Loucy (cell line): ENCODE measurements around the gene B3GAT1.

Source experiments
- H2AFZ ChIP-seq: fragments of 200-600 bp; sonication (generic); 2 replicates; pipeline ENCODE4 v1.6.0; 2016; ENCODE audit warnings: antibody characterized with exemption, mild to moderate bottlenecking, low read length, moderate library complexity
- H3F3A ChIP-seq: fragments of 200-600 bp; 2 replicates; pipeline ENCODE4 v1.6.0; 2016; ENCODE audit warnings: antibody characterized with exemption, low read depth, mild to moderate bottlenecking
- H3K27me3 ChIP-seq: fragments of 200-600 bp; sonication (generic); 2 replicates; pipeline ENCODE4 v1.6.1; 2014; ENCODE audit warnings: low read length, mild to moderate bottlenecking; ENCODE audit not compliant: insufficient read depth, poor library complexity, severe bottlenecking
- H3K36me3 ChIP-seq: fragments of 200-600 bp; sonication (generic); 2 replicates; pipeline ENCODE4 v1.6.1; 2016; ENCODE audit warnings: low read length; ENCODE audit not compliant: insufficient read depth
- H3K4me1 ChIP-seq: fragments of 200-600 bp; sonication (generic); 2 replicates; pipeline ENCODE4 v1.5.1; 2014; ENCODE audit warnings: low read length, mild to moderate bottlenecking; ENCODE audit not compliant: insufficient read depth, poor library complexity, severe bottlenecking
- H3K4me2 ChIP-seq: fragments of 200-600 bp; sonication (generic); 2 replicates; pipeline ENCODE4 v1.6.0; 2014; ENCODE audit warnings: antibody characterized with exemption, low read length, low read depth, mild to moderate bottlenecking; ENCODE audit not compliant: poor library complexity, severe bottlenecking
- H3K4me3 ChIP-seq: fragments of 200-600 bp; sonication (generic); 2 replicates; pipeline ENCODE4 v1.5.1; 2014; ENCODE audit warnings: low read length, mild to moderate bottlenecking, mixed read lengths; ENCODE audit not compliant: poor library complexity, severe bottlenecking
- H3K79me2 ChIP-seq: fragments of 200-600 bp; sonication (generic); 2 replicates; pipeline ENCODE4 v1.6.1; 2014; ENCODE audit warnings: low read length; ENCODE audit not compliant: insufficient read depth
- H3K9ac ChIP-seq: fragments of 200-600 bp; sonication (generic); 2 replicates; pipeline ENCODE4 v1.6.0; 2014; ENCODE audit warnings: mild to moderate bottlenecking, low read depth, low read length, moderate library complexity; ENCODE audit not compliant: poor library complexity, severe bottlenecking
- H3K9me2 ChIP-seq: fragments of 200-600 bp; sonication (generic); replicated peaks from 2 replicates; pipeline ENCODE4 v1.6.1; 2016; ENCODE audit warnings: low read depth, low read length, mixed read lengths
- H3K9me3 ChIP-seq: fragments of 200-600 bp; sonication (generic); 2 replicates; pipeline ENCODE4 v1.6.1; 2014; ENCODE audit warnings: mild to moderate bottlenecking, antibody characterized with exemption, low read length, low read depth; ENCODE audit not compliant: insufficient read depth
- H4K20me1 ChIP-seq: fragments of 200-600 bp; sonication (generic); 2 replicates; pipeline ENCODE4 v1.6.0; 2014; ENCODE audit warnings: antibody characterized with exemption, low read length, mild to moderate bottlenecking; ENCODE audit not compliant: insufficient read depth, poor library complexity, severe bottlenecking
- CTCF ChIP-seq: fragments of 200-600 bp; sonication (generic); conservative IDR thresholded peaks from 2 replicates; pipeline ENCODE4 v1.5.1; 2014; ENCODE audit warnings: mild to moderate bottlenecking, antibody characterized with exemption, low read length
- EZH2phosphoT487 ChIP-seq: fragments of 200-600 bp; IDR thresholded peaks from 2 replicates; pipeline ENCODE4 v1.6.1; 2018; ENCODE audit warnings: antibody characterized with exemption, mild to moderate bottlenecking, moderate library complexity, borderline replicate concordance

B3GAT1 gene

GRCh38 chr11:134452838-134453155, 40.8 kb upstream of the B3GAT1 start:
- Histone ChIP-seq H3F3A (no peaks in the 10 kb centered on the region), H4K20me1 (no peaks in the 10 kb centered on the region), H2AFZ (no peak overlapping the region), H3K36me3 (no peaks in the 10 kb centered on the region), H3K4me1 (no peaks in the 10 kb centered on the region), H3K9me3 (peaks cover 28% of the 10 kb centered on the region; the same call in 1 of the 2 replicates), H3K9ac (no peak overlapping the region), H3K4me3 (no peak overlapping the region), H3K9me2 (no peaks in the 10 kb centered on the region), H3K27me3 (no peaks in the 10 kb centered on the region), H3K4me2 (no peak overlapping the region), H3K79me2 (no peaks in the 10 kb centered on the region)
- TF ChIP-seq CTCF = no peak
- TF ChIP-seq EZH2phosphoT487 = no peak

GRCh38 chr11:134452026-134452837, 40.2 kb upstream of the B3GAT1 start:
- no peaks in the 10 kb centered on the region for H4K20me1 ChIP-seq
- H3K9me3 ChIP-seq = peaks cover 33% of the 10 kb centered on the region; the same call in 1 of the 2 replicates
- H2AFZ ChIP-seq = no peak overlapping the region
- no peak overlapping the region for H3K4me3 ChIP-seq
- H3K9me2 ChIP-seq = no peaks in the 10 kb centered on the region
- H3K36me3 ChIP-seq = no peaks in the 10 kb centered on the region
- no peaks in the 10 kb centered on the region for H3K27me3 ChIP-seq
- H3K79me2 ChIP-seq = no peaks in the 10 kb centered on the region
- no peak overlapping the region for H3K9ac ChIP-seq
- H3K4me1 ChIP-seq = no peaks in the 10 kb centered on the region
- H3F3A ChIP-seq = no peaks in the 10 kb centered on the region
- no peak overlapping the region for H3K4me2 ChIP-seq
- TF ChIP-seq EZH2phosphoT487 = no peak
- TF ChIP-seq CTCF = no peak

DNA sequence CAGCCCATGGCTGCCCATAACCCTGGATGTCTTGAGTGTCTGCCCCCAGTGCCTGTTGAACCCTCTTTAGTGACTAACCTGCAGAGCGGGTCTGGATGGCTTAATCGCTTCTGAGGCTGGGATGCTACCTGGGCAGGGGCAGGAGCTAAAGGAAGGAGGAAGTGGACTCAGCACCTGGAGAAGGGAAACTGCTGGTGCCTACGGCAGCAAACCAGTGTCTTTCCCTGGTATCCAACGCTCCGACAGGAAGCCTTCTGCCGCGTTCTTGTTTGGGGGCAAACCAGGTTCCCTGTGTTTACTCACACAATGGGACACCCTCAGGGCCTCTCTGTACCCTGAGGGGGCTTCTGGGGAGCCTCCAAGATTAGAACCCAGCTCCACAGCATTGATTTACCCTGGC, 38.1 kb upstream of the B3GAT1 start:
- TF ChIP-seq CTCF (no peak), EZH2phosphoT487 (no peak)
- no peak overlapping the region for H3K9ac ChIP-seq
- H3K79me2 ChIP-seq = no peaks in the 10 kb centered on the region
- H3K4me1 ChIP-seq = no peaks in the 10 kb centered on the region
- H3K9me2 ChIP-seq = no peaks in the 10 kb centered on the region
- no peak overlapping the region for H3K4me3 ChIP-seq
- no peak overlapping the region for H2AFZ ChIP-seq
- H3F3A ChIP-seq = no peaks in the 10 kb centered on the region
- H4K20me1 ChIP-seq = no peaks in the 10 kb centered on the region
- no peaks in the 10 kb centered on the region for H3K27me3 ChIP-seq
- H3K36me3 ChIP-seq = no peaks in the 10 kb centered on the region
- no peak overlapping the region for H3K4me2 ChIP-seq
- peaks cover 32% of the 10 kb centered on the region; the same call in 1 of the 2 replicates for H3K9me3 ChIP-seq
